ENCODE results near the gene ANGPTL4.

The ANGPTL4 gene

DNA sequence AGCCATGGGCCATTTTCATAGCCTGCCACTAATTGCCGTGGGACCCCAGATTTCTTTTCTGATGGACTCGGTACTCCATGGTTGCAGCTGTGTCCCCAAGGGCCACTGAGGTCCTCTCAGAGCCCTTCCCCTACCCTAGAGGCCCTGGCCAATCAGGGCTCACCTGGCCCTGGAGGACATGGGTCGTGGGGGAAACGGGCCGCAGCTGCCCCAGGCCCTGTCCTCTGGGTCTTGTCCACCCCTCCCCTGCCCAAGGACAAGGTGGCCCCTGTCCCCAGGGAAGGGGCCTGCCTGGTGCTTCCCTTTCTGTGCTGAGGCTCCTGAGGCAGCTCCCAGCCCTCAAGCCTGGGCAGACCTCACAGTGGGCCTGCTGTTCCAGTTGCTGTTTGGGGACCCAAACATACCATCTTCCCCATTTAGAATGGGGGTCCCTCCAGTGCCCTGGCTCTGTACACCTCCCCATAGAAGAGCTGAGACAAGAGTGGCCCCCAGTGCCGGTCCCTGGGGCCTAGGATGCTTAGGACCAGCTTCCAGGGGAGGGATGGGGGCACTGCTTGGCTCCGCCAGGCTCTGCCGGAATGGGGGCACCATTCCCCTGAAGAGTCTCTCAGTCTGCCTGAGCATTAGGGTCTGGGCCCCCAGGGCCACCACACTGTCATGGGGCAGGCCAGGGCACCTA, 29.4 kb downstream of the ANGPTL4 start:
- Histone ChIP-seq H3K9me3 (ENCODE audit: control insufficient read depth, low read length) (no peaks in the 10 kb centered on the region), H3K4me3 (ENCODE audit: extremely low read depth, insufficient read depth, low read length, poor library complexity, severe bottlenecking) (no peak overlapping the region), H3K36me3 (ENCODE audit: control insufficient read depth, insufficient read depth, low read length) (peaks cover 18% of the 10 kb centered on the region), H3K4me1 (ENCODE audit: control insufficient read depth, insufficient read depth, low read length, poor library complexity, severe bottlenecking) (peaks cover 35% of the 10 kb centered on the region), H3K27ac (ENCODE audit: low read depth, low read length, severe bottlenecking) (no peak overlapping the region)
- 82 to 92% methylated on average over 5 to 8 of the region's 8 CpGs for WGBS, 2 experiments (ENCODE audit: insufficient coverage in 2 of 2)

DNA sequence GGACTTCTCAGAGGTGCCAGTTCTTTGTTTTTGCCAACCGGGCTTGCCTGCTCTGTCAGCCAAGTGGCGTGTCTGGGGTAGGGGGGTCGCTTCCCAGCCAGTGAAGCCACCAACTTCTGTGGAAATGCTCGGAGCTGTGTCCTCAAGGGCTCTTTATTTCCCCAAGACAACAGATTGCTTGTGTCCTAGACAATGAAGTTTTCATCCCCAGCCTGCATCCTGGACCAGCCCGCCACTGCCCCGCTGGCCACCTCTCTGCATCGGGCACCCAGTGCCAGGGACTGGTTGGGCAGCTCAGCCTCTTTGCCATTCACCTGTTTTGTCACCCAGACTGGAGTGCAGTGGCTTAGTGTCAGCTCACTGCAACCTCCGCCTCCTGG, 29.9 kb downstream of the ANGPTL4 start:
- no peaks in the 10 kb centered on the region for H3K9me3 ChIP-seq (ENCODE audit: control insufficient read depth, low read length)
- H3K27ac ChIP-seq (ENCODE audit: low read depth, low read length, severe bottlenecking): no peak overlapping the region
- peaks cover 35% of the 10 kb centered on the region for H3K4me1 ChIP-seq (ENCODE audit: control insufficient read depth, insufficient read depth, low read length, poor library complexity, severe bottlenecking)
- WGBS, 2 experiments (ENCODE audit: insufficient coverage in 2 of 2): 93 to 97% methylated on average over 7 to 8 of the region's 8 CpGs
- H3K36me3 ChIP-seq (ENCODE audit: control insufficient read depth, insufficient read depth, low read length): peaks cover 20% of the 10 kb centered on the region
- no peak overlapping the region for H3K4me3 ChIP-seq (ENCODE audit: extremely low read depth, insufficient read depth, low read length, poor library complexity, severe bottlenecking)

DNA sequence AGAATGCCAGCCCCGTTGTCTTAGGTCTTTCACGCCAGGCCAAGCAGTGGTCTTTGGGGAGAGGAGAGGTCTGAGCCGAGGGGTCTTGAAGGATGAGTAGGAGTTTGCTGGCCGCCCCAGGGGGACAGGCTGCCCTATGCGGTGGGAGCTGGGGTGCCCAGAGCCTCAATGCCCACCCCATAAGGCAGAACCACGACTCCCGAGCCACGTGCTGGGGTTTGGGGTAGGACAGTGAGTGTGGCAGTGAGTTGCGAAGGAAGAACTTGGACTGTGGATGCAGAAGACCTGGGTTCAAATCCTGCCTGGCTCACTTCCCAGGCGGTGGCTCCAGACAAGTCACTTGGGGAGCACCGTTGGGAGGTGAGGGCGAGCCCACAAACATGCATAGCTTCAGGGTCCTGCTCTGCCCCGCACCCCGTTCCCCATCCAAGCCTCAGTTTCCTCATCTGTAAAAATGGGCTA, 31.7 kb downstream of the ANGPTL4 start:
- H3K4me1 ChIP-seq (ENCODE audit: control insufficient read depth, insufficient read depth, low read length, poor library complexity, severe bottlenecking): peaks cover 35% of the 10 kb centered on the region
- H3K4me3 ChIP-seq (ENCODE audit: extremely low read depth, insufficient read depth, low read length, poor library complexity, severe bottlenecking): no peak overlapping the region
- no peaks in the 10 kb centered on the region for H3K9me3 ChIP-seq (ENCODE audit: control insufficient read depth, low read length)
- WGBS, 2 experiments (ENCODE audit: insufficient coverage in 2 of 2): 88 to 91% methylated on average over 12 to 14 of the region's 14 CpGs
- peaks cover 32% of the 10 kb centered on the region for H3K36me3 ChIP-seq (ENCODE audit: control insufficient read depth, insufficient read depth, low read length)
- H3K27ac ChIP-seq (ENCODE audit: low read depth, low read length, severe bottlenecking): no peak overlapping the region

DNA sequence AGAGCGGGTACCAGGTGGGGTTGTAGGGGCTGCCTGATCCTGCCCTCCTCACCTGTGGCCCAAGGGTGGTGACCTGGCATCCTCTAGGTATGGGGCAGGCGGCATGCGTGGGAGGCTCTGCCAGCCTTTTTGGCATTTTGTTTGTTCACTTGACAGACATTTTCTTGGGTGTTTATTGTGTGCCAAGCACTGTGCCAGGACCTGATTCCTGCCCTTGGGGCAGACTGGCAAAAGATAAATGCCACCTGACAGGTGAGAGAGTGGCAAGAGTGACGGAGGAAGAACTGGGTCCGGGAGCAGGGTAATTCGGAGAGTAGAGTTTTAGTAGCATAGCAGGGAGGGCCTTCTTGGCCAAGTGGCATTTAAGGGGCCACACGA, 32.2 kb downstream of the ANGPTL4 start:
- 90 to 100% methylated on average over 3 to 7 of the region's 7 CpGs for WGBS, 2 experiments (ENCODE audit: insufficient coverage in 2 of 2)
- no peak overlapping the region for H3K27ac ChIP-seq (ENCODE audit: low read depth, low read length, severe bottlenecking)
- peaks cover 31% of the 10 kb centered on the region for H3K4me1 ChIP-seq (ENCODE audit: control insufficient read depth, insufficient read depth, low read length, poor library complexity, severe bottlenecking)
- H3K9me3 ChIP-seq (ENCODE audit: control insufficient read depth, low read length): no peaks in the 10 kb centered on the region
- H3K36me3 ChIP-seq (ENCODE audit: control insufficient read depth, insufficient read depth, low read length): peaks cover 32% of the 10 kb centered on the region
- no peak overlapping the region for H3K4me3 ChIP-seq (ENCODE audit: extremely low read depth, insufficient read depth, low read length, poor library complexity, severe bottlenecking)

DNA sequence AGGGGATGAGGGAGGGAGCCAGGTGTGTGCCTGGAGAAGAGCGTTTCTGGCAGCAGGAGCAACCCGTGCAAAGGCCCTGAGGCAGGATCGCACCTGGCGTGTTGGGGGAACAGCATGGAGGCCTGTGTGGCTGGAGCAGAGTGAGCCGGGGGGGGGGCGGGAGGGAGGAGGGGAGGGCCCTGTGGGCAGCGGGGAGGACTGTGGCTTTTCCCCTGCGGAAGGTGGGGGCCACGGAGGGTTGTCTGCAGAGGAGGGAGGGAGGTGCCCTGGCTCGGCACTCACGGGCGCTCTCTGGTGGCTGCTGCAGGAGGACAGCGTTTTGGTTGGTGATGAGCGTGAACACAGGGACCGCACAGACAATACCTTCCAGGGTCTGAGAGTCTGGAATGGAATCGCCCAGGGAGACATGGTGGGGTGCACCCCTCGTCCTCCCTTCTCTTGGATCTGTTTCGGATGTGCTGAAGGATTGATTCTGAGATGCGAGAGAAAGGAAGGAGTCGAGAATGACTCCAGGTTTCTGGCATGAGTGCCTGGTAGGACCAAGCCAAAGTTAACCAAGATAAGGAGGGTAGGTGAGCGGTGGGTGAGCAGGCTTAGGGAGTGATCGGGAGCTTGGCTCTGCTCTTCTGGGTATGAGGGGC, 32.7 kb downstream of the ANGPTL4 start:
- Histone ChIP-seq H3K36me3 (ENCODE audit: control insufficient read depth, insufficient read depth, low read length) (peaks cover 32% of the 10 kb centered on the region), H3K9me3 (ENCODE audit: control insufficient read depth, low read length) (no peaks in the 10 kb centered on the region), H3K4me1 (ENCODE audit: control insufficient read depth, insufficient read depth, low read length, poor library complexity, severe bottlenecking) (peaks cover 27% of the 10 kb centered on the region), H3K27ac (ENCODE audit: low read depth, low read length, severe bottlenecking) (no peak overlapping the region), H3K4me3 (ENCODE audit: extremely low read depth, insufficient read depth, low read length, poor library complexity, severe bottlenecking) (no peak overlapping the region)
- WGBS, 2 experiments (ENCODE audit: insufficient coverage in 2 of 2): 58 to 72% methylated on average over 13 to 18 of the region's 22 CpGs

DNA sequence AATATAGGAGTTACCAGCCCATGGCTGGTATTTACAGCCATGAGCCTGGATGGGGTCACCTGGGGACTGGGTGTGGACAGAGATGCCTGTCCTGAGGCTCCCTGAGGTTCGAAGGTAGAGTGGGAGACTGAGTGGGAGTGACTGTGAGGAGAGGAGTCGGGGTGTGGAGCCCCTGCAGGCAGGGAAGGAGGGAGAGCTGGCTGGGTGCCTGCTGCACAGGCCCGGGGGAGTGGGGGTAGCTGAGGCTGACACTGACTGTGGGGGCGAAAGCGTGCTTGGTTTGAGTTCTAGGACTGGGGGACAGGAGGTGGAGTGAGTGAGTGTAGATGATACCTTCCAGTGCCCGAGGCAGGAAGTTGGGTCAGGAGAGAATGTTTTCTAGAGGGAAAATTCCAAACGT, 33.3 kb downstream of the ANGPTL4 start:
- Histone ChIP-seq H3K4me1 (ENCODE audit: control insufficient read depth, insufficient read depth, low read length, poor library complexity, severe bottlenecking) (peaks cover 22% of the 10 kb centered on the region), H3K4me3 (ENCODE audit: extremely low read depth, insufficient read depth, low read length, poor library complexity, severe bottlenecking) (no peak overlapping the region), H3K36me3 (ENCODE audit: control insufficient read depth, insufficient read depth, low read length) (peaks cover 38% of the 10 kb centered on the region), H3K9me3 (ENCODE audit: control insufficient read depth, low read length) (no peaks in the 10 kb centered on the region), H3K27ac (ENCODE audit: low read depth, low read length, severe bottlenecking) (no peak overlapping the region)
- 83 to 92% methylated on average over 2 to 7 of the region's 7 CpGs for WGBS, 2 experiments (ENCODE audit: insufficient coverage in 2 of 2)

DNA sequence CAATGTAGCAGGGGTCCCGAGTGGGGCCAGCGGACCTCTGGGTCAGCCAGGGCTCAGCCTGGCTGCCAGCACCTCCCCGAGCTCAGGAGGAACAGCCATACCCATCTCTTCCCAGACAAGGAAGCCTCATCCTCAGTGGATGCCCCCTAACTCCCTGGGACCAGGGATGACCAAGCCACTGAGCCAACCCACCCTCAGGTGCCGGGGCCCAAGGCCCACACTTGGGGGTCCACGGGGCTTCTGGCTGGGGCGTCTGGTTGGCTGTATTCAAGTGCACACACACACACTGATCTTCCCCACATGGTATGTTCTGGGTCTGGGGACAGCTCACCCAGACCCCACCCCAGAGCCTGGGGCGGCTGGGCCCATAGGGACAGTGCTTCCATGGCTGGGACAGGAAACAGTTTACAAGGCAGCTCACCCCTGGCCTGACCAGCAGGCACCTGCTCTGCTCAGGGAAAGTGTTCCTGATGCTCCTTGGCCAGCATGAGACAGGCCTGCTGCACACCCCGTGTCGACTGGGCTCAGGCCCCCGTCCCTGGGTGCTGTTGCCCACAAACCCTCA, 33.9 kb downstream of the ANGPTL4 start:
- WGBS, 2 experiments (ENCODE audit: insufficient coverage in 2 of 2): 96 to 99% methylated on average over 8 to 9 of the region's 10 CpGs
- H3K4me1 ChIP-seq (ENCODE audit: control insufficient read depth, insufficient read depth, low read length, poor library complexity, severe bottlenecking): peaks cover 22% of the 10 kb centered on the region
- H3K9me3 ChIP-seq (ENCODE audit: control insufficient read depth, low read length): no peaks in the 10 kb centered on the region
- H3K4me3 ChIP-seq (ENCODE audit: extremely low read depth, insufficient read depth, low read length, poor library complexity, severe bottlenecking): no peak overlapping the region
- H3K36me3 ChIP-seq (ENCODE audit: control insufficient read depth, insufficient read depth, low read length): peaks cover 42% of the 10 kb centered on the region
- H3K27ac ChIP-seq (ENCODE audit: low read depth, low read length, severe bottlenecking): no peak overlapping the region

DNA sequence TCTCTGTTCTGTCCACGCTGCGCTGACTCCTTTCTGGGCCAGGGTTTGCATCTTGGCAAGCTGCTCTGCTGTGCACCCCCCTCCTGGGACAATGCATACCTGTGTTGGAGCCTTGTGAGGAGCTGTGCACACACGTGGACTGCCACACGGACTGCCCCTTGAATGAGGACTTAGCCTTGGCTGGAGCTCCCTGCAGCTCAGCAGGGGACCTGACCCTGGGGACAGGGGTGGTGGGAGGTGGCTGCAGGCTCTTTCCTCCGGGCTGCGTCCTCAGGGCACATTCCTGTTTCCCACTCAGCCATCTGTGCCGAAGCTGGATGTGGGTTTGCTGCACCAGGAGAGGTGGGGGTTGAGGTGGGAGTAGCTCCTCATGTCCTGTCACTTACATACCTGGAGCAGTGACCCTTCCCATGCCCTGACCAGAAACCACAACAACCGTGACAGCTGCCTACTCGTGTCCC, 34.4 kb downstream of the ANGPTL4 start:
- Histone ChIP-seq H3K4me1 (ENCODE audit: control insufficient read depth, insufficient read depth, low read length, poor library complexity, severe bottlenecking) (peaks cover 22% of the 10 kb centered on the region), H3K9me3 (ENCODE audit: control insufficient read depth, low read length) (no peaks in the 10 kb centered on the region), H3K4me3 (ENCODE audit: extremely low read depth, insufficient read depth, low read length, poor library complexity, severe bottlenecking) (no peak overlapping the region), H3K27ac (ENCODE audit: low read depth, low read length, severe bottlenecking) (no peak overlapping the region), H3K36me3 (ENCODE audit: control insufficient read depth, insufficient read depth, low read length) (peaks cover 47% of the 10 kb centered on the region)
- WGBS, 2 experiments (ENCODE audit: insufficient coverage in 2 of 2): 82 to 100% methylated on average over 7 of the region's 9 CpGs

DNA sequence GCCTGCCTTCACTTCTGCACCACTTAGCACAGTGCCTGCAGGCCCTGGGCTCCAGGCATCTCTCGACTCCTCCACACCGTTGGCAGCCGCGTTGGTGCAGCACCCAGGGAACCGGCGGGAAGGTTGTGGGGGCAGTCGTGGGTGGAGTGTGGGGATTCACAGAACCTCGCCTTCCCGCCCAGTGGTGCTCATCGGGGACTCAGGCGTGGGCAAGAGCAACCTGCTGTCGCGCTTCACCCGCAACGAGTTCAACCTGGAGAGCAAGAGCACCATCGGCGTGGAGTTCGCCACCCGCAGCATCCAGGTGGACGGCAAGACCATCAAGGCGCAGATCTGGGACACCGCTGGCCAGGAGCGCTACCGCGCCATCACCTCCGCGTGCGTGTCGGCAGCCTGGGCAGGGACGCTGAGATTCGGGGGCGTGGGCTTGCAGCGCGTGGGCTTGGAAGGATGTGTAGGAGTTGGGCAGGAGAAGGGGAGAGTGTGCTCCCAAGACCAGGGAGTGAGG, 35.8 kb downstream of the ANGPTL4 start:
- Histone ChIP-seq H3K9me3 (ENCODE audit: control insufficient read depth, low read length) (no peaks in the 10 kb centered on the region), H3K4me1 (ENCODE audit: control insufficient read depth, insufficient read depth, low read length, poor library complexity, severe bottlenecking) (peaks cover 15% of the 10 kb centered on the region), H3K27ac (ENCODE audit: low read depth, low read length, severe bottlenecking) (no peak overlapping the region), H3K36me3 (ENCODE audit: control insufficient read depth, insufficient read depth, low read length) (peaks cover 56% of the 10 kb centered on the region), H3K4me3 (ENCODE audit: extremely low read depth, insufficient read depth, low read length, poor library complexity, severe bottlenecking) (no peak overlapping the region)
- WGBS, 2 experiments (ENCODE audit: insufficient coverage in 2 of 2): 94 to 98% methylated on average over 32 to 34 of the region's 34 CpGs

DNA sequence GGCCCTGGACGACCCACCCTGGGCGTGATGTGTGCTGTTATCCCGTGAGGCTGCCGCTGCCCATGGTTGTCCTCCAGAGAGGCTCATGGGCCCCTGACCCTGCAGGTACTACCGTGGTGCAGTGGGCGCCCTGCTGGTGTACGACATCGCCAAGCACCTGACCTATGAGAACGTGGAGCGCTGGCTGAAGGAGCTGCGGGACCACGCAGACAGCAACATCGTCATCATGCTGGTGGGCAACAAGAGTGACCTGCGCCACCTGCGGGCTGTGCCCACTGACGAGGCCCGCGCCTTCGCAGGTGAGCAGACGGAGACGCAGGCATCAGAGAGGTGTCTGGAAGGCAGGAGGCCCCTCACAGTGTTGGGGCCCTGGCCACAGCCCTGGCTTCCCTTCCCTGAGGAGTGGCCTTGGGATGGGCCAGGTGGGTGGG, 38.0 kb downstream of the ANGPTL4 start:
- WGBS, 2 experiments (ENCODE audit: insufficient coverage in 2 of 2): 94 to 95% methylated on average over 21 of the region's 21 CpGs
- peaks cover 62% of the 10 kb centered on the region for H3K36me3 ChIP-seq (ENCODE audit: control insufficient read depth, insufficient read depth, low read length)
- no peak overlapping the region for H3K27ac ChIP-seq (ENCODE audit: low read depth, low read length, severe bottlenecking)
- H3K4me1 ChIP-seq (ENCODE audit: control insufficient read depth, insufficient read depth, low read length, poor library complexity, severe bottlenecking): peaks cover 8% of the 10 kb centered on the region
- H3K4me3 ChIP-seq (ENCODE audit: extremely low read depth, insufficient read depth, low read length, poor library complexity, severe bottlenecking): no peak overlapping the region
- no peaks in the 10 kb centered on the region for H3K9me3 ChIP-seq (ENCODE audit: control insufficient read depth, low read length)
